Measurements from ENCODE around the gene PRSS27.
"Not testable (repeated sequence)": the region's sequence is repeated elsewhere in the genome, so short reads cannot be mapped to it uniquely, and the experiment has no call there.

The PRSS27 gene

GRCh38 chr16:2700786-2701185 is 19.2 kb downstream of the PRSS27 start:
- no peak for DNase-seq (ENCODE audit: low read depth)
- no peak overlapping the region for H3K4me3 ChIP-seq (ENCODE audit: low read depth, low read length)
- TF ChIP-seq MAX (IDR thresholded peaks at IDR 0.05; ENCODE audit: low read depth, low read length) = no peak
- TF ChIP-seq MYC (IDR thresholded peaks at IDR 0.05; ENCODE audit: low read depth, low read length) = no peak

- TF ChIP-seq MYC (IDR thresholded peaks at IDR 0.05; ENCODE audit: low read depth, low read length) (no peak), POLR2A (IDR thresholded peaks at IDR 0.05; ENCODE audit: extremely low read depth, insufficient read length) (no peak), MAX (IDR thresholded peaks at IDR 0.05; ENCODE audit: low read depth, low read length) (no peak), CTCF (IDR thresholded peaks at IDR 0.05; ENCODE audit: low read depth, low read length) (no peak)
- no peak overlapping the region for H3K4me3 ChIP-seq (ENCODE audit: low read depth, low read length)
- no peak for DNase-seq (ENCODE audit: low read depth)
Observed at GRCh38 chr16:2699791-2700600, 20.0 kb downstream of the PRSS27 start.

- DNase-seq (ENCODE audit: low read depth) = no peak
- H3K4me3 ChIP-seq (ENCODE audit: low read depth, low read length) = no peak overlapping the region
- TF ChIP-seq CTCF (IDR thresholded peaks at IDR 0.05; ENCODE audit: low read depth, low read length) (no peak), MAX (IDR thresholded peaks at IDR 0.05; ENCODE audit: low read depth, low read length) (no peak), POLR2A (IDR thresholded peaks at IDR 0.05; ENCODE audit: extremely low read depth, insufficient read length) (no peak), MYC (IDR thresholded peaks at IDR 0.05; ENCODE audit: low read depth, low read length) (no peak)
Observed at GRCh38 chr16:2698965-2699750, 20.9 kb downstream of the PRSS27 start.

GRCh38 chr16:2698103-2698870 is 21.7 kb downstream of the PRSS27 start:
- no peak for TF ChIP-seq CTCF (IDR thresholded peaks at IDR 0.05; ENCODE audit: low read depth, low read length)
- no peak for TF ChIP-seq POLR2A (IDR thresholded peaks at IDR 0.05; ENCODE audit: extremely low read depth, insufficient read length)
- TF ChIP-seq MYC (IDR thresholded peaks at IDR 0.05; ENCODE audit: low read depth, low read length) = no peak
- TF ChIP-seq MAX (IDR thresholded peaks at IDR 0.05; ENCODE audit: low read depth, low read length) = no peak
- DNase-seq (ENCODE audit: low read depth) = no peak
- no peak overlapping the region for H3K4me3 ChIP-seq (ENCODE audit: low read depth, low read length)

- TF ChIP-seq MYC (IDR thresholded peaks at IDR 0.05; ENCODE audit: low read depth, low read length) = no peak
- no peak for TF ChIP-seq POLR2A (IDR thresholded peaks at IDR 0.05; ENCODE audit: extremely low read depth, insufficient read length)
- TF ChIP-seq CTCF (IDR thresholded peaks at IDR 0.05; ENCODE audit: low read depth, low read length) = no peak
- no peak for TF ChIP-seq MAX (IDR thresholded peaks at IDR 0.05; ENCODE audit: low read depth, low read length)
- no peak for DNase-seq (ENCODE audit: low read depth)
- no peak overlapping the region for H3K4me3 ChIP-seq (ENCODE audit: low read depth, low read length)
Observed at GRCh38 chr16:2697401-2697948, 22.5 kb downstream of the PRSS27 start.

GRCh38 chr16:2696601-2697250 is 23.3 kb downstream of the PRSS27 start:
- not testable (repeated sequence) for DNase-seq (ENCODE audit: low read depth)

More at GRCh38 chr16:2696601-2697250, 23.3 kb downstream of the PRSS27 start:
- H3K4me3 ChIP-seq (ENCODE audit: low read depth, low read length) = not testable (repeated sequence)

All from NB4 (cell line).